IPS DF 6.9 (cell line): Measurements from ENCODE around the gene ROBO1.
"Not testable (repeated sequence)": the region's sequence is repeated elsewhere in the genome, so short reads cannot be mapped to it uniquely, and the experiment has no call there.

Source experiments
- DNase-seq: peaks from one replicate; pipeline ENCODE4 v3.0.0-alpha.2; 2013; ENCODE audit warnings: low read depth, low spot score
- H3K27ac ChIP-seq: one replicate; pipeline ENCODE4 v1.5.1; 2013; ENCODE audit warnings: low read length, control low read depth
- H3K27me3 ChIP-seq: 2 replicates; pipeline ENCODE4 v1.6.1; 2013; ENCODE audit warnings: mild to moderate bottlenecking, low read length; ENCODE audit not compliant: control insufficient read depth, insufficient read depth
- H3K36me3 ChIP-seq: 2 replicates; pipeline ENCODE4 v1.6.1; 2013; ENCODE audit warnings: low read length; ENCODE audit not compliant: control insufficient read depth, insufficient read depth
- H3K4me1 ChIP-seq: 2 replicates; pipeline ENCODE4 v1.6.1; 2013; ENCODE audit warnings: low read length; ENCODE audit not compliant: control insufficient read depth, insufficient read depth
- H3K4me3 ChIP-seq: 2 replicates; pipeline ENCODE4 v1.5.1; 2013; ENCODE audit warnings: mild to moderate bottlenecking, low read length
- H3K9me3 ChIP-seq: 2 replicates; pipeline ENCODE4 v1.6.1; 2013; ENCODE audit warnings: low read length, inconsistent platforms; ENCODE audit not compliant: control insufficient read depth, insufficient read depth
- WGBS: extraction: QIAGEN DNeasy Blood & Tissue Kit; methylation state at CpG from one replicate; pipeline ENCODE4 v1.1.7; 2013; ENCODE audit warnings: mixed read lengths, missing lambda C conversion rate; ENCODE audit not compliant: insufficient read length, insufficient coverage; 5-methylcytosine and 5-hydroxymethylcytosine counted together

ROBO1 gene

GRCh38 chr3:79767905-79768267 lies at the start of gene ROBO1:
Gene ROBO1 (minus strand): TSS chr3:79767998.
- WGBS: no CpG with 5 or more reads among the region's 12 CpGs
- Histone ChIP-seq H3K36me3 (no peaks in the 10 kb centered on the region), H3K4me3 (peak within 1 kb of the TSS; percentile 44; the same call in 1 of the 2 replicates), H3K4me1 (0 out of 2 replicates have a peak, but pooled peaks cover 1% of the 10 kb centered on the region), H3K27ac (no peak within 1 kb of the TSS), H3K27me3 (peaks cover 20% of the 10 kb centered on the region), H3K9me3 (no peaks in the 10 kb centered on the region)
- DNase-seq: no peak

GRCh38 chr3:79817224-79817623 lies 49.4 kb upstream of the ROBO1 start:
- Histone ChIP-seq H3K4me1 (no peaks in the 10 kb centered on the region), H3K9me3 (no peaks in the 10 kb centered on the region), H3K36me3 (no peaks in the 10 kb centered on the region), H3K4me3 (no peak overlapping the region), H3K27me3 (no peaks in the 10 kb centered on the region), H3K27ac (no peak overlapping the region)
- DNase-seq: no peak
- WGBS: no CpG with 5 or more reads among the region's 3 CpGs

GRCh38 chr3:79815478-79815877 lies 47.7 kb upstream of the ROBO1 start:
- no peaks in the 10 kb centered on the region for H3K27me3 ChIP-seq
- H3K4me1 ChIP-seq: no peaks in the 10 kb centered on the region
- H3K4me3 ChIP-seq: no peak overlapping the region
- no peaks in the 10 kb centered on the region for H3K9me3 ChIP-seq
- H3K36me3 ChIP-seq: no peaks in the 10 kb centered on the region
- H3K27ac ChIP-seq: no peak overlapping the region
- DNase-seq: no peak

GRCh38 chr3:79810581-79810980 lies 42.8 kb upstream of the ROBO1 start:
- WGBS: no CpG with 5 or more reads among the region's 1 CpG
- Histone ChIP-seq H3K36me3 (no peaks in the 10 kb centered on the region), H3K9me3 (no peaks in the 10 kb centered on the region), H3K27me3 (no peaks in the 10 kb centered on the region), H3K27ac (no peak overlapping the region), H3K4me1 (no peaks in the 10 kb centered on the region), H3K4me3 (no peak overlapping the region)
- DNase-seq: no peak

GRCh38 chr3:79810092-79810491 lies 42.3 kb upstream of the ROBO1 start:
- no peak overlapping the region for H3K4me3 ChIP-seq
- no peaks in the 10 kb centered on the region for H3K27me3 ChIP-seq

DNA sequence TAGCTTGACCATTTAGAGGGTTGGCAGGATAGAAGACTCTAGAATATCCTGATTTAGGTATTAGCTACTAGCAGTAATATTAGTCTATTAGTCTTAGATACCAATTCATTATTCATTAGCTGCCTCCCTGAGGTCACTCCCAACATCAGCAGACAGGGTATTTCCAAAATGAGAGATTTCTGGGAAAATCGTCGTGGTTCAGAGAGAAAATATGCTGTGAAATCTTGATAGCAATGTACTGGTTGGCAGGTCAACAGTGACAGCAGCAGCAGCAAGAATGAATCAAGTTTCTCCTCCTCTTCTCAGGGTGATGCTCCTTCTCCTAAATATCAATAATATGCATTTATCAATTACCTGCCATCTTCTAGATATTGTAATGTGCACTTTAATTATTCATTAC lies 41.3 kb upstream of the ROBO1 start:
- WGBS: no CpG with 5 or more reads among the region's 2 CpGs

More at GRCh38 chr3:79810092-79810491, 42.3 kb upstream of the ROBO1 start:
- Histone ChIP-seq H3K27ac (no peak overlapping the region), H3K9me3 (no peaks in the 10 kb centered on the region), H3K36me3 (no peaks in the 10 kb centered on the region), H3K4me1 (no peaks in the 10 kb centered on the region)
- no CpG with 5 or more reads among the region's 3 CpGs for WGBS
- no peak for DNase-seq

DNA sequence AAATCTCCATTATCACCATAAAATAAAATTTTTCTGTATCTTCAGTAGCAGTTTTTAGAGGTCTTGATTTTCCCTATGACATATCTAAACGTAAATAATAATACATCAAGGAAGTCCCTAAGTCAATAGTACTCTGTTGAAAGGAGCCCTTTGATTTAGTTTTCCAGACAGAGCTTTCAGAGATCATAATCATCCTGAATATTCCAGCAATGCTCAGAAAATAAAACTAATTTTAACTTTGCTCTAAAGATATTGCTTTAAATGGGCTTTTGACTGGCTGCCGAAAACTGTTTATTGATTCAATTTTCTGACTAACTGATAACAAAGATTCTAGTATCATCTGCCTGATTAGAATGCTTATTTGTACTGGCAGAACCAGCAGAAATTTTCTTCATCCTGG lies 40.7 kb upstream of the ROBO1 start:
- H3K36me3 ChIP-seq: no peaks in the 10 kb centered on the region
- no peaks in the 10 kb centered on the region for H3K9me3 ChIP-seq
- no peak overlapping the region for H3K27ac ChIP-seq
- DNase-seq: no peak
- H3K4me1 ChIP-seq: no peaks in the 10 kb centered on the region
- no CpG with 5 or more reads among the region's 2 CpGs for WGBS
- H3K4me3 ChIP-seq: no peak overlapping the region
- no peaks in the 10 kb centered on the region for H3K27me3 ChIP-seq

More for the DNA sequence above, 41.3 kb upstream of the ROBO1 start:
- Histone ChIP-seq H3K4me1 (no peaks in the 10 kb centered on the region), H3K9me3 (no peaks in the 10 kb centered on the region), H3K27ac (no peak overlapping the region), H3K36me3 (no peaks in the 10 kb centered on the region), H3K4me3 (no peak overlapping the region), H3K27me3 (no peaks in the 10 kb centered on the region)
- DNase-seq: no peak

GRCh38 chr3:79790177-79790576 lies 22.4 kb upstream of the ROBO1 start:
- WGBS: no CpG with 5 or more reads among the region's 4 CpGs
- not testable (repeated sequence) for H3K36me3 ChIP-seq, DNase-seq, H3K9me3 ChIP-seq, H3K27me3 ChIP-seq, H3K4me1 ChIP-seq, H3K4me3 ChIP-seq, H3K27ac ChIP-seq

- no CpG with 5 or more reads among the region's 5 CpGs for WGBS
- Histone ChIP-seq H3K27ac (no peak overlapping the region), H3K36me3 (no peaks in the 10 kb centered on the region), H3K4me3 (no peak overlapping the region), H3K4me1 (0 out of 2 replicates have a peak, but pooled peaks cover 1% of the 10 kb centered on the region), H3K27me3 (no peaks in the 10 kb centered on the region), H3K9me3 (no peaks in the 10 kb centered on the region; the same call in 1 of the 2 replicates)
- DNase-seq: no peak
These were observed 5.5 kb upstream of the ROBO1 start for GRCh38 chr3:79773291-79773690.

DNA sequence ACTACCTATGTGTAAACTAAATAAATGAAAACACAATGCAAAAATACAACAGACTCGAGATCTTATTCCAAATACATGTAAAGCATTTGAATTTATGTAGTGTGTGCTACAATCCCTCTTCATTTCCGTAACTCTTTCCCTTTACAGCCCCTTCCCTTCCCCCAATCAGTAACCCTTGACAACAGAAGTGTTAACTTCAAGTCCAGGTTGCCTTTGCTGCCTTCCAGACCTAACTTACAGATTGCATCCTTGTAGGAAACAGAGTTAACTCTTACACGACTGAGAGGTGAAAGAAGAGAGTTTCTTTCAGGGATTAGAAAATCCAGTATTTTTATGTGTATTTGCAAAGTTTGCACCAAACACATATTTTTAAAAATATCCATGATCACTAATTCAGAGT lies 1.4 kb upstream of the ROBO1 start:
- DNase-seq: no peak
- Histone ChIP-seq H3K27ac (no peak overlapping the region), H3K9me3 (no peaks in the 10 kb centered on the region), H3K27me3 (peaks cover 20% of the 10 kb centered on the region), H3K4me1 (0 out of 2 replicates have a peak, but pooled peaks cover 1% of the 10 kb centered on the region), H3K36me3 (no peaks in the 10 kb centered on the region), H3K4me3 (no peak overlapping the region)
- WGBS: no CpG with 5 or more reads among the region's 3 CpGs

DNA sequence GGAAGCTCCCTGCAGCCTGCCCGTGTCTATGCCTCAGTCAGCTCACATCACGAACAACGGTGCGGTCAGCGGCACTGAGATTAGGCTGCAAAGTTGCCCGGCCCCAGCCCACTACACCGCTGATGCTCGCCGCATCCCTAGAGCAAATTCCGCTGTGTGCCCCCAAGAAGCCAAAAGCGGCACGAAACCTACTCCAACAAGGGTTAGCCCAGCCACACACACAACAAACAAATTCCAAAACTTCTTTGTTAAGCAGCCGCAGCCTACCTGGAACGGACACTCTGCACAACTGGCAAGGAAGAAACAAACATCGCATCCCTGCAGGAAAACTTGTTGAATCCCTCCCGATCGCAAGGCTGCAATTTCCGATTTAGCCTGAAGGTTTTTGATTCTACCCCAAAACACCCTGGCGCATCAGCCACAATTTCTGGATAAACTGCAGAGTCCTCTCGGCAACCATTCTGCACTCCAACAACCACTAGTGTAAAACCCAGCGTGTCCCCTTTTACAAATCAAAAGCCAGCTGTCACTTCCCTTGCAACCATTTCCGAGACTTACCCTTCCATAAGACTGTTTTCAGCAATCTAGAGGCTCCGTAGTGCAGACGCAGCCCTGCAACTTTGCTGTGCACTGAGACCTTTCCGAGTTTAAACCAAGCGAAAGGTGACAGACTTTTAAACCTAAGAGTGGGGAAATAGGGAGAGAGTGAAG lies 449 bp downstream of the ROBO1 start:
- no CpG with 5 or more reads among the region's 26 CpGs for WGBS
- peaks cover 20% of the 10 kb centered on the region for H3K27me3 ChIP-seq
- H3K27ac ChIP-seq: no peak overlapping the region
- H3K4me1 ChIP-seq: 0 out of 2 replicates have a peak, but pooled peaks cover 1% of the 10 kb centered on the region
- no peaks in the 10 kb centered on the region for H3K36me3 ChIP-seq
- DNase-seq: no peak
- H3K4me3 ChIP-seq: peak overlapping the region; percentile 44; the same call in 1 of the 2 replicates
- H3K9me3 ChIP-seq: no peaks in the 10 kb centered on the region
